Osteocyte (in vitro differentiated cells): ENCODE results near the gene DLG2. TPM values are rescaled to one million over a fixed set of nuclear protein-coding genes. Genes with fewer than 3 reads are reported as not detected.
"Not testable (repeated sequence)": the region's sequence is repeated elsewhere in the genome, so short reads cannot be mapped to it uniquely, and the experiment has no call there.

Source experiments
- DNase-seq: peaks from one replicate; pipeline ENCODE4 v3.0.0; 2021; ENCODE audit warnings: mixed read lengths; ENCODE audit not compliant: unreplicated experiment; ENCODE audit errors: extremely low spot score
- H3K27ac Mint-ChIP-seq: one replicate; pipeline ENCODE4 v1.8.0; 2021; ENCODE audit warnings: mild to moderate bottlenecking, mixed read lengths; ENCODE audit not compliant: unreplicated experiment
- H3K27me3 Mint-ChIP-seq: one replicate; pipeline ENCODE4 v1.8.0; 2021; ENCODE audit warnings: mixed read lengths; ENCODE audit not compliant: unreplicated experiment
- H3K36me3 Mint-ChIP-seq: one replicate; pipeline ENCODE4 v1.8.0; 2021; ENCODE audit warnings: mixed read lengths; ENCODE audit not compliant: unreplicated experiment
- H3K4me1 Mint-ChIP-seq: one replicate; pipeline ENCODE4 v1.8.0; 2021; ENCODE audit warnings: mixed read lengths; ENCODE audit not compliant: unreplicated experiment
- H3K4me3 Mint-ChIP-seq: one replicate; pipeline ENCODE4 v1.8.0; 2021; ENCODE audit warnings: mild to moderate bottlenecking, moderate library complexity, mixed read lengths; ENCODE audit not compliant: unreplicated experiment
- H3K9me3 Mint-ChIP-seq: one replicate; pipeline ENCODE4 v1.8.0; 2021; ENCODE audit warnings: mixed read lengths; ENCODE audit not compliant: unreplicated experiment
- total RNA-seq: library from RNA; stranded (reverse); gene quantifications from 2 replicates; pipeline ENCODE4 v1.2.1, GENCODE V29; 2021
- TF ChIP-seq, protein P1 (sequence below): fragments of 200-600 bp; sonication (generic); IDR thresholded peaks from 2 replicates; pipeline ENCODE4 v1.5.0; 2021; ENCODE audit warnings: antibody characterized with exemption, mild to moderate bottlenecking, moderate library complexity

The DLG2 gene
- total RNA-seq, 1 donor from 2014 or later: 2.1 TPM

DNA sequence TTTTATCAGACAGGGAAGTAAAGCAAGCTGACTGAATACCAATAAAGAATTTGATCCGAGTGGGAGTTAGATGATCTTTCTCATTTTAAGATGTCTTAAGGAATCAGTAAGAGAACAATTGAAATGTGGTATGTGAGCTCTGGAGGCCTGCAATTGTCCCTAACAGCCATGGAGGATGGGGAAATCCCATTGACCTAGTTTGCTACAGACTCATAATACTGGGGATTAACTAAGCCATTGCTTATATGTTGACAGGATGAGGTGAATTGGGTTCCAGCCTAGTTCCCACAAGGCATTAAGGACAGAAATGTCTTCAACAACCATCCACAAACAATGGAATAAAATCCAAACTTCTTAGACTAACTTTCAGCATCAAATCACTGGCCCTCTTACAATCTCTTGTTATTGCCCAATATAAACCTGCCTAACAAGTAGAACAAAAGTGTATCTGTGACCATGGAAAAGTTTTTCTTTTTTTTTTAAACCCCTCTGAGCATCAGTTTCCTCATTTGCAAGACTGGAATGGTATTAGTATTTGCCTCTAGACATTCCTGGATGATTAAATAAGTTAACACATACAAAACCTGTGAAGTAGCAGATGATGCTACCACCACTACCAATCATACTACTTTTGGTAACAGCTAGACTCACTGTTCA is 773.2 kb downstream of the DLG2 start:
- Mint-ChIP-seq H3K4me1 (peaks cover 11% of the 10 kb centered on the region), H3K27me3 (no peaks in the 10 kb centered on the region), H3K4me3 (no peak overlapping the region), H3K9me3 (no peaks in the 10 kb centered on the region), H3K27ac (no peak overlapping the region), H3K36me3 (no peaks in the 10 kb centered on the region)
- no peak for DNase-seq
- TF ChIP-seq, protein P1, sequence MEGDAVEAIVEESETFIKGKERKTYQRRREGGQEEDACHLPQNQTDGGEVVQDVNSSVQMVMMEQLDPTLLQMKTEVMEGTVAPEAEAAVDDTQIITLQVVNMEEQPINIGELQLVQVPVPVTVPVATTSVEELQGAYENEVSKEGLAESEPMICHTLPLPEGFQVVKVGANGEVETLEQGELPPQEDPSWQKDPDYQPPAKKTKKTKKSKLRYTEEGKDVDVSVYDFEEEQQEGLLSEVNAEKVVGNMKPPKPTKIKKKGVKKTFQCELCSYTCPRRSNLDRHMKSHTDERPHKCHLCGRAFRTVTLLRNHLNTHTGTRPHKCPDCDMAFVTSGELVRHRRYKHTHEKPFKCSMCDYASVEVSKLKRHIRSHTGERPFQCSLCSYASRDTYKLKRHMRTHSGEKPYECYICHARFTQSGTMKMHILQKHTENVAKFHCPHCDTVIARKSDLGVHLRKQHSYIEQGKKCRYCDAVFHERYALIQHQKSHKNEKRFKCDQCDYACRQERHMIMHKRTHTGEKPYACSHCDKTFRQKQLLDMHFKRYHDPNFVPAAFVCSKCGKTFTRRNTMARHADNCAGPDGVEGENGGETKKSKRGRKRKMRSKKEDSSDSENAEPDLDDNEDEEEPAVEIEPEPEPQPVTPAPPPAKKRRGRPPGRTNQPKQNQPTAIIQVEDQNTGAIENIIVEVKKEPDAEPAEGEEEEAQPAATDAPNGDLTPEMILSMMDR: no peak

- Mint-ChIP-seq H3K36me3 (no peaks in the 10 kb centered on the region), H3K4me3 (no peak overlapping the region), H3K4me1 (no peaks in the 10 kb centered on the region), H3K27me3 (peaks cover 2% of the 10 kb centered on the region), H3K9me3 (no peaks in the 10 kb centered on the region), H3K27ac (no peak overlapping the region)
- TF ChIP-seq, protein P1: no peak
- DNase-seq: no peak
These were observed 779.3 kb downstream of the DLG2 start for GRCh38 chr11:84847842-84848241.

- not testable (repeated sequence) for H3K36me3 Mint-ChIP-seq, H3K27me3 Mint-ChIP-seq, H3K4me1 Mint-ChIP-seq, H3K4me3 Mint-ChIP-seq, H3K27ac Mint-ChIP-seq, H3K9me3 Mint-ChIP-seq, DNase-seq
These were observed 786.9 kb downstream of the DLG2 start for GRCh38 chr11:84840201-84840600.

- Mint-ChIP-seq H3K36me3 (no peaks in the 10 kb centered on the region), H3K27ac (no peak overlapping the region), H3K4me1 (no peaks in the 10 kb centered on the region), H3K4me3 (no peak overlapping the region), H3K27me3 (peaks cover 10% of the 10 kb centered on the region), H3K9me3 (no peaks in the 10 kb centered on the region)
- TF ChIP-seq, protein P1: no peak
- DNase-seq: no peak
These were observed 789.6 kb downstream of the DLG2 start for GRCh38 chr11:84837402-84838069.

DNA sequence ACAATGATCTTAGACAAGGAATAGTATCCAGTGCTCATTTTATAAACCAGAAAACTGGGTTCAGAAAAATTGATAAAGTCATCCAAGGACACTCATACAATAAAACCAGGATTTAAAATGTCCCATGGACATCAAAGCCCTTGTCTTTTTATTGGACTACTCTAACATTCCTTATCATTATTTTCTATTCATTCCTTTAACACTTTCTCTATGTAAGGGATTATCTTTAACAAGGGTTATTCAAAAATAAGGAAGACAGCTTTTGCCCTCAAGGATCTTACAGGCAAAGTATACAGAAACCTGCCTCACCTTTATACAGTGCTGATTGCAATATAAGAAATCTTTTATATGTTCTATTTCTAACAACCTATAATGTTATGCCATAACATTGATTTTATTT is 790.8 kb downstream of the DLG2 start:
- Mint-ChIP-seq H3K9me3 (no peaks in the 10 kb centered on the region), H3K4me1 (no peaks in the 10 kb centered on the region)

More for the DNA sequence above, 790.8 kb downstream of the DLG2 start:
- no peak for DNase-seq
- Mint-ChIP-seq H3K27ac (no peak overlapping the region), H3K36me3 (no peaks in the 10 kb centered on the region), H3K4me3 (no peak overlapping the region), H3K27me3 (peaks cover 4% of the 10 kb centered on the region)
- TF ChIP-seq, protein P1: no peak
